Fibroblast of lung (primary cell): ENCODE measurements around the gene ARMC2. TPM values are rescaled to one million over a fixed set of nuclear protein-coding genes. Genes with fewer than 3 reads are reported as not detected.
A peak's percentile ranks its signal among the peaks of the same experiment; 100 is the strongest.

Experiments
- DNase-seq, 2 donors: peaks; one replicate each; pipeline versions ENCODE4 v3.0.0 to v3.0.0-alpha.2; 2010; ENCODE audit warnings: low read depth in 2 of 2
- H2AFZ ChIP-seq: 2 replicates; pipeline ENCODE4 v1.5.1; 2012; ENCODE audit warnings: low read length, control low read depth, inconsistent platforms
- H3K27ac ChIP-seq: 2 replicates; pipeline ENCODE4 v1.5.1; 2011; ENCODE audit warnings: low read length, control low read depth; ENCODE audit not compliant: insufficient read depth
- H3K27me3 ChIP-seq: 2 replicates; pipeline ENCODE4 v1.5.1; 2011; ENCODE audit warnings: mild to moderate bottlenecking, low read length; ENCODE audit not compliant: control insufficient read depth, insufficient read depth
- H3K36me3 ChIP-seq: 2 replicates; pipeline ENCODE4 v1.5.1; 2011; ENCODE audit warnings: low read length; ENCODE audit not compliant: control insufficient read depth, insufficient read depth
- H3K4me1 ChIP-seq: 2 replicates; pipeline ENCODE4 v1.5.1; 2011; ENCODE audit warnings: low read length; ENCODE audit not compliant: control insufficient read depth, insufficient read depth; ENCODE audit errors: extremely low read depth
- H3K4me2 ChIP-seq: 2 replicates; pipeline ENCODE4 v1.5.1; 2011; ENCODE audit warnings: low read length, control low read depth; ENCODE audit not compliant: insufficient read depth; ENCODE audit errors: extremely low read depth
- H3K4me3 ChIP-seq, 4 experiments: fragments of 200-600 bp in 1 of 4; sonication (generic) in 1 of 4; replicated peaks in 1 of 4; 2 replicates each; pipeline ENCODE4 v1.5.1; 2011 to 2016; ENCODE audit warnings: low read length in 4 of 4, low read depth in 3 of 4, mild to moderate bottlenecking in 3 of 4, control low read depth in 2 of 4, inconsistent platforms in 1 of 4, mixed read lengths in 1 of 4; ENCODE audit not compliant: insufficient read depth in 1 of 4; ENCODE audit errors: control extremely low read depth in 1 of 4
- H3K79me2 ChIP-seq: 2 replicates; pipeline ENCODE4 v1.5.1; 2012; ENCODE audit warnings: mild to moderate bottlenecking, low read length, inconsistent platforms; ENCODE audit not compliant: control insufficient read depth, insufficient read depth
- H3K9ac ChIP-seq: 2 replicates; pipeline ENCODE4 v1.5.1; 2011; ENCODE audit warnings: mild to moderate bottlenecking, low read length, control low read depth; ENCODE audit not compliant: insufficient read depth
- H3K9me3 ChIP-seq: 2 replicates; pipeline ENCODE4 v1.5.1; 2012; ENCODE audit warnings: low read depth, low read length; ENCODE audit not compliant: control insufficient read depth, insufficient read depth
- H4K20me1 ChIP-seq: 2 replicates; pipeline ENCODE4 v1.5.1; 2011; ENCODE audit warnings: low read length; ENCODE audit not compliant: control insufficient read depth, insufficient read depth; ENCODE audit errors: extremely low read depth
- EZH2 ChIP-seq: IDR thresholded peaks from 2 replicates; pipeline ENCODE4 v1.5.1; 2012; ENCODE audit warnings: low read length, control low read depth, mild to moderate bottlenecking; ENCODE audit errors: missing control alignments
- polyA plus RNA-seq, 2 donors: library from polyadenylated mRNA; depleted of rRNA in 1 of 2; stranded (reverse) in 1 of 2; unstranded in 1 of 2; fragments of >200 nt; gene quantifications; 2 replicates each; pipeline ENCODE4 v1.2.1, GENCODE V29; 2011 to 2012; ENCODE audit warnings: missing spikeins in 1 of 2
- total RNA-seq: library from RNA; depleted of rRNA; stranded (reverse); fragments of >200 nt; gene quantifications from 2 replicates; pipeline ENCODE4 v1.2.1, GENCODE V29; 2014
- TF ChIP-seq, protein P1 (sequence below), 2 donors: IDR thresholded peaks in 1 of 2; conservative IDR thresholded peaks in 1 of 2; 1 replicate in 1 of 2; 2 replicates in 1 of 2; pipeline ENCODE4 v1.5.1; 2011 to 2012; ENCODE audit warnings: low read length in 2 of 2, control low read depth in 1 of 2, inconsistent platforms in 1 of 2, low read depth in 1 of 2, mild to moderate bottlenecking in 1 of 2

Gene ARMC2
- total and polyA plus RNA-seq, 2 donors (not counting 1 experiment from before 2014, with no cell fraction given): 4.0 to 6.2 TPM

DNA sequence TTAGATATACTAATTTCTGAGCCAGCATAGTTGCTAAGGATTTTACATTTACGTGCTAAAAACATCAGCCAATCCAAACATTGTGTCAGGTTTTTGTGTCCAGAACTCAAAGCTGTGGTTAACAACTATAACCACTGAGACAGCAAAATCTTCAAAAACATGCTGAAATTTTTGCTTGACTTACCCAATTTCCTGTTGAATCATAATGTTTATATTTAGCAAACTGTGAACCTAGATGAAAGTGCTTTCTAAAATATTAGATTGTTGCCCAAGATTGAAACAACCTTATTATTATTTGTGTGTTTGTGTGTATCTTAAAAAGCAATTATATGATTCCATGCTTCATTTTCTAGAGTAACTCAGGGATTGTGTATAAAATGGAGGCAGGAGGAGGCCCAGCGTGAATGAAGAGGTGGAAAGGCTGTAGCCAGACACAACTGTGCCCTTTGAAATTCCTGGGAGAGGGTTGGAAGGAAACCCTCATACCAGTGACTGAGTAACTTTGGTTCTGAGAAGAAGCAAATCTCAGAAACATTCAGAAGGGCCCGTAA is 48.0 kb downstream of the ARMC2 start:
- no peak for TF ChIP-seq EZH2
- TF ChIP-seq, protein P1, sequence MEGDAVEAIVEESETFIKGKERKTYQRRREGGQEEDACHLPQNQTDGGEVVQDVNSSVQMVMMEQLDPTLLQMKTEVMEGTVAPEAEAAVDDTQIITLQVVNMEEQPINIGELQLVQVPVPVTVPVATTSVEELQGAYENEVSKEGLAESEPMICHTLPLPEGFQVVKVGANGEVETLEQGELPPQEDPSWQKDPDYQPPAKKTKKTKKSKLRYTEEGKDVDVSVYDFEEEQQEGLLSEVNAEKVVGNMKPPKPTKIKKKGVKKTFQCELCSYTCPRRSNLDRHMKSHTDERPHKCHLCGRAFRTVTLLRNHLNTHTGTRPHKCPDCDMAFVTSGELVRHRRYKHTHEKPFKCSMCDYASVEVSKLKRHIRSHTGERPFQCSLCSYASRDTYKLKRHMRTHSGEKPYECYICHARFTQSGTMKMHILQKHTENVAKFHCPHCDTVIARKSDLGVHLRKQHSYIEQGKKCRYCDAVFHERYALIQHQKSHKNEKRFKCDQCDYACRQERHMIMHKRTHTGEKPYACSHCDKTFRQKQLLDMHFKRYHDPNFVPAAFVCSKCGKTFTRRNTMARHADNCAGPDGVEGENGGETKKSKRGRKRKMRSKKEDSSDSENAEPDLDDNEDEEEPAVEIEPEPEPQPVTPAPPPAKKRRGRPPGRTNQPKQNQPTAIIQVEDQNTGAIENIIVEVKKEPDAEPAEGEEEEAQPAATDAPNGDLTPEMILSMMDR (conservative IDR thresholded peaks at IDR 0.05 in 1 of 2, IDR thresholded peaks at IDR 0.05 in 1 of 2; ENCODE audit: low read depth in 1 of 2, low read length in 2 of 2): no peak

GRCh38 chr6:108897371-108897770 is 49.1 kb downstream of the ARMC2 start:
- Histone ChIP-seq H3K9ac (no peak overlapping the region), H3K27ac (no peak overlapping the region), H3K4me3 (no peak overlapping the region), H3K79me2 (no peaks in the 10 kb centered on the region), H4K20me1 (no peaks in the 10 kb centered on the region), H3K4me2 (no peak overlapping the region), H3K36me3 (no peaks in the 10 kb centered on the region), H3K4me1 (peaks cover 7% of the 10 kb centered on the region), H2AFZ (no peak overlapping the region), H3K9me3 (no peaks in the 10 kb centered on the region), H3K27me3 (no peaks in the 10 kb centered on the region)
- DNase-seq: peak; percentile 37 to 62
- TF ChIP-seq, protein P1 (conservative IDR thresholded peaks at IDR 0.05 in 1 of 2, IDR thresholded peaks at IDR 0.05 in 1 of 2; ENCODE audit: low read depth in 1 of 2, low read length in 2 of 2): no peak
- TF ChIP-seq EZH2: no peak

More for the DNA sequence above, 48.0 kb downstream of the ARMC2 start:
- Histone ChIP-seq H2AFZ (no peak overlapping the region), H3K4me3 (no peak overlapping the region), H3K79me2 (no peaks in the 10 kb centered on the region), H4K20me1 (no peaks in the 10 kb centered on the region), H3K27ac (peak overlapping the region; percentile 74), H3K4me1 (peaks cover 7% of the 10 kb centered on the region), H3K36me3 (no peaks in the 10 kb centered on the region), H3K9ac (no peak overlapping the region), H3K4me2 (peak overlapping the region; percentile 38), H3K27me3 (no peaks in the 10 kb centered on the region), H3K9me3 (no peaks in the 10 kb centered on the region)
- peak; percentile 92 to 94 for DNase-seq

DNA sequence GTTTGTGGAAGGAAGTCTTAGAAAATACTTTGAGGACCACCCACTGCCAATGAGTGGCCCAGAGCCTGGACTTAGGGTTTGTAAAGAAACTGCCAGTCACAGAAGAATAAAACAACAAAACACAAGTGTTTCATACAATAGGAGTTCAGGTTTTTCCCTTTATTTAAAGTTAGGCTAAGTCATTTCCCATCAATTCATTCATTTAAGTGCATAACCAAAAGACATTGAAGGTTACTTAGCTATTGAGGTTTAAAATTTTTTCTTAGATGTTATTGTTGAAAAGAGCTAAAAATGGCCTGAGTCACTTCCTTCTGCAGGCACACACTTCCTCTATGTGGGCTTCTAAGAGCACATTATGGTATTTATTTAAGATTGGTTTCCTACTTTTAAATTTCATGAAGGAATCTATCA is 54.2 kb downstream of the ARMC2 start:
- H4K20me1 ChIP-seq: no peaks in the 10 kb centered on the region
- no peaks in the 10 kb centered on the region for H3K4me1 ChIP-seq
- no peak overlapping the region for H3K9ac ChIP-seq
- TF ChIP-seq, protein P1 (conservative IDR thresholded peaks at IDR 0.05 in 1 of 2, IDR thresholded peaks at IDR 0.05 in 1 of 2; ENCODE audit: low read depth in 1 of 2, low read length in 2 of 2): no peak
- no peak for TF ChIP-seq EZH2
- DNase-seq: peak in 1 of 2 donors; percentile 52
- H3K9me3 ChIP-seq: no peaks in the 10 kb centered on the region
- H3K79me2 ChIP-seq: no peaks in the 10 kb centered on the region
- no peak overlapping the region for H3K27ac ChIP-seq
- H3K27me3 ChIP-seq: no peaks in the 10 kb centered on the region
- H3K4me3 ChIP-seq: no peak overlapping the region
- no peaks in the 10 kb centered on the region for H3K36me3 ChIP-seq
- H2AFZ ChIP-seq: no peak overlapping the region
- no peak overlapping the region for H3K4me2 ChIP-seq
